A549 treated with Mapracorat at 1 μM for 4 hours (cell line): Measurements from ENCODE around the gene XRRA1. TPM values are rescaled to one million over a fixed set of nuclear protein-coding genes. Genes with fewer than 3 reads are reported as not detected.

ENCODE experiments used
- total RNA-seq: library from RNA; stranded (reverse); fragments of 200-300 nt; extraction: Qiagen RNA extraction; gene quantifications from 5 replicates; pipeline ENCODE4 v1.2.3, GENCODE V29; 2022

Gene XRRA1, protein sequence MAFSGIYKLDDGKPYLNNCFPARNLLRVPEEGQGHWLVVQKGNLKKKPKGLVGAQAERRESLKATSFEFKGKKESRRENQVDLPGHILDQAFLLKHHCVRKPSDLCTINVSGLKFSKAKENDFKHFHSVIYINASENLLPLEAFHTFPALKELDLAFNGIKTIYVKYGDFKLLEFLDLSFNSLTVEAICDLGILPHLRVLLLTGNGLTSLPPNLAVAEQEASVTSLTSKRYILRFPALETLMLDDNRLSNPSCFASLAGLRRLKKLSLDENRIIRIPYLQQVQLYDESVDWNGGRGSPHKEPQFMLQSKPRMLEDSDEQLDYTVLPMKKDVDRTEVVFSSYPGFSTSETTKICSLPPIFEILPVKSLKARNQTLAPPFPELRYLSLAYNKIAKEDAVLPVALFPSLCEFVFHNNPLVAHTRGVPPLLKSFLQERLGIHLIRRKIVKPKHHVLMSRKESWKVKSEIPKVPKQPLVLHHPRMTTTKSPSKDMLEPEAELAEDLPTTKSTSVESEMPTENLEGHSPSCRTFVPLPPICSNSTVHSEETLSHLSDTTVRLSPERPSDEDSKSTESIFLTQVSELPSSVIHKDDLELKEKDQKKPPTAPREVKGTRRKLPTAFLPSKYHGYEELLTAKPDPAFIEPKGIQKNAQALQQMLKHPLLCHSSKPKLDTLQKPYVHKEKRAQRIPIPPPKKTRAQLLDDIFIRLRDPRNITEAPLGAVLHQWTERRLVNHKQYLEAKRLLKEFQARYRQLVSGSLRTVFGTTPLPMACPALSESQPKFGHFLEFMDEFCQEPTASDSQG
- 3.8 to 6.1 TPM (median 5.3 TPM) in 5 replicates for total RNA-seq

DNA sequence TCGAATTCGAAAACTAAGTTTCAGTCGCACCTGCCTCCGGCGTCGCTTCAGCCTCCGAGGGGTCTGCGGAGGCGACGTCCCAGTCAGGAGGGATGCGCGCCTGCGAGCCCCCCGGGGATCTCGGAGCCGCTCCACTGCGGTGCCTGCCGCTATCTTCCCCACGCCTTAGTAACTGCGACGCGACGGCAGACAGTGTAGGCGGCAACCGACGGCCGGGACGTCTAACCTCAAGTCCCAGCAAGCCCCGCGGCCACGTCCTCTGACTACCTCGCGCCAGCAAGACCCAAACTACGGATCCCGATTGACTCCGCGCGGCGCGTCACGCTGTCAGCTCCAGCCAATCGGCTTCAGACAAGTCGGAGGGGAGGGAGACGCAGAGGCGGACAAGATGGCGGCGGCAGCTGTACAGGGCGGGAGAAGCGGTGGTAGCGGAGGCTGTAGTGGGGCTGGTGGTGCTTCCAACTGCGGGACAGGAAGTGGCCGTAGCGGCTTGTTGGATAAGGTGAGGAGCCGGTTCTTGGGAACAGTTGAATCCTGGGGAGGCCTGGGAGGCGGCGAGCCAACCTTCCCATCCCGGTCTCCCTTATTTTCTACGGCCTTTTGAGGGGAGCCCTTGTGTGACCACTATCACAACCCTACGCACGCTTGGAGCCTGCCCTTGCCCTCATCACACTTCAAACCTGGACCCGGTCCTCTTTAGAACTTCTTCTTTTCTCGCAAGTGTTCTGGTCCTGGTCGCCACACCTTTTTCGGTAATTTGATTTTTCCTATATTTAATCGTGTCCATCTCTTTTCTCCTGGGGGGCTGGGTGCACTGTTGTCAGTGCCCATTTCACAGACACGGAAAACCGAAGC lies at the start of gene XRRA1, which contains the start of gene SPCS2:
Gene XRRA1, minus strand, starts transcription at position 194 of the 855 bp plus-strand sequence. CDS start 8,213 bp downstream, outside the sequence.
Gene SPCS2, plus strand, starts transcription at position 369 of the 855 bp plus-strand sequence. Its CDS starts 20 bp downstream, at position 389.

DNA sequence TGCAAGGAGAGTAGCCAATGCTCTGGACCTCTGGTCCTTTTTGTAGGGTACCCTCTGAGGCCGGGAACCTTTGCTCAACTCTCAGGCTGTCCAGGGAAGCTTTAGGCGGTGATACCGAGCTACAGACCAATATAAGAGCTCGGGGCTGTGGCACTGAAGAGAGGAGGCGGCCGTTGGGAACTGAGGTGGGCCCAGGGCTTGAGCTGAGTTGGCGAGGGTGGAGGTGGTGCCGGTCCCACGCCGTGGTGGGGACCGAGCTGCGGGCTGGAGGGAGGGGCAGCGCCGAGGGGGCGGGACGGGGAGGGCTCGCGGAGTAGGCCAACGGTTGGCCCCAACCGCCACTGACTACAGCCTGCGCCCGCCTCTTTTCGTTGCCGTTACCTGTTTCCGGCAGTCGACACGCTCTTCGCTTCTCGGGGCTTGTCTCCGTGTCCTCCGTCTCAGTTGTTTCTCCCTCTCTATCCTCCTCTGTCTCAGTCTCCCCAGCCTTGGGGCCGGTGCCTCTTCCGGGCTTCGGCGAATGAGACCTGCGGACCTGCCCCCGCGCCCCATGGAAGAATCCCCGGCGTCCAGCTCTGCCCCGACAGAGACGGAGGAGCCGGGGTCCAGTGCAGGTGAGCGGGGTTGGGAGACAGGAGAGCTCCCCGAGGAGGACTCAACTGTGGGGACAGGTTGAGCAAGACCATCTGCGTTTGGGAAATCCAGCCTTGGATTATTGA lies 39.8 kb upstream of the XRRA1 start, which contains the start of gene NEU3:
Gene NEU3, plus strand, starts transcription at position 393 of the 719 bp plus-strand sequence. Its CDS starts 128 bp downstream, at position 521.

Other genes with a start within 250 kb of the XRRA1 start
- gene CHRDL2, start 217.7 kb downstream of the XRRA1 start, total RNA-seq = 3.4 to 5.2 TPM (median 4.1 TPM) in 5 replicates
- 3.7 to 5.3 TPM (median 4.5 TPM) in 5 replicates for gene RNF169, start 200.2 kb downstream of the XRRA1 start, total RNA-seq
- 231 to 273 TPM (median 244 TPM) in 5 replicates for gene SPCS2, start 175 bp upstream of the XRRA1 start, total RNA-seq
- gene NEU3, start 39.8 kb upstream of the XRRA1 start, total RNA-seq = 2.1 to 4.5 TPM (median 3.9 TPM) in 5 replicates
- gene OR2AT4, start 147.8 kb upstream of the XRRA1 start, total RNA-seq = not detected in 5 replicates
- 2.9 to 3.9 TPM (median 3.5 TPM) in 5 replicates for gene SLCO2B1, start 202.0 kb upstream of the XRRA1 start, total RNA-seq